Mammary epithelial cell (primary cell): ENCODE measurements around the gene OR2V1.

Experiments
- EZH2 ChIP-seq: IDR thresholded peaks from 2 replicates; pipeline ENCODE4 v1.6.1; 2012; ENCODE audit warnings: low read length, inconsistent platforms, borderline replicate concordance
- TF ChIP-seq, protein P1 (sequence below), 2 donors: IDR thresholded peaks in 1 of 2; conservative IDR thresholded peaks in 1 of 2; 2 replicates each; pipeline ENCODE4 v1.5.1; 2011 to 2012; ENCODE audit warnings: inconsistent platforms in 2 of 2, low read length in 2 of 2, mild to moderate bottlenecking in 2 of 2, control low read depth in 1 of 2, low read depth in 1 of 2; ENCODE audit not compliant: insufficient read depth in 1 of 2; ENCODE audit errors: extremely low read depth in 1 of 2

DNA sequence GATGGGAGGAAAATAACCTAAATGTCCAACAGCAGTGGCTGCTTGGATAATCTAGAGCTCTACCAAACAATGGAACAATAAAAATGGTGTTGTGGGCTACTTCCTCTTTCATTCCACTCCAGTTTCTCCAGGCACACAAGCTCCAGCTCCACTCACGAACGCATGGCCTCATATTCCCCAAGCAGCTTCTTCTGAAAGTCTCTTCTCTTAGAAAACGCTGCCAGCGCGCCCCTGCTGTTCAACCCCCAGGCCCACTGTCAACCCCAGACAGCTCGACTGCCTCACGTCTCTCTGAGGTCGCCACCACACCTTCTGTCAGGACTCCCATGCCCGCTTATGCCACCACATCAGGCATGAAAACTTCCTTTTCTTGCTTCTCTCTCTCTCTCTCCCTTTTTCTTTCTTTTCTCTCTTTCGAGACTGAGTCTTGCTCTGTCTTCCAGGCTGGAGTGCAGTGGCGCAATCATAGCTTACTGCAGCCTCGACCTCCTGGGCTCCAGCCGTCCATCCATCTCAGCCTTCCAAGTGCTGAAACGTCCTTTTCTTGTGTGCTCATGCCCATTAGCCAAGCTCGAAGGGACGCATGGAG is 32.6 kb upstream of the OR2V1 start:
- TF ChIP-seq EZH2 = no peak
- TF ChIP-seq, protein P1, sequence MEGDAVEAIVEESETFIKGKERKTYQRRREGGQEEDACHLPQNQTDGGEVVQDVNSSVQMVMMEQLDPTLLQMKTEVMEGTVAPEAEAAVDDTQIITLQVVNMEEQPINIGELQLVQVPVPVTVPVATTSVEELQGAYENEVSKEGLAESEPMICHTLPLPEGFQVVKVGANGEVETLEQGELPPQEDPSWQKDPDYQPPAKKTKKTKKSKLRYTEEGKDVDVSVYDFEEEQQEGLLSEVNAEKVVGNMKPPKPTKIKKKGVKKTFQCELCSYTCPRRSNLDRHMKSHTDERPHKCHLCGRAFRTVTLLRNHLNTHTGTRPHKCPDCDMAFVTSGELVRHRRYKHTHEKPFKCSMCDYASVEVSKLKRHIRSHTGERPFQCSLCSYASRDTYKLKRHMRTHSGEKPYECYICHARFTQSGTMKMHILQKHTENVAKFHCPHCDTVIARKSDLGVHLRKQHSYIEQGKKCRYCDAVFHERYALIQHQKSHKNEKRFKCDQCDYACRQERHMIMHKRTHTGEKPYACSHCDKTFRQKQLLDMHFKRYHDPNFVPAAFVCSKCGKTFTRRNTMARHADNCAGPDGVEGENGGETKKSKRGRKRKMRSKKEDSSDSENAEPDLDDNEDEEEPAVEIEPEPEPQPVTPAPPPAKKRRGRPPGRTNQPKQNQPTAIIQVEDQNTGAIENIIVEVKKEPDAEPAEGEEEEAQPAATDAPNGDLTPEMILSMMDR (conservative IDR thresholded peaks at IDR 0.05 in 1 of 2, IDR thresholded peaks at IDR 0.05 in 1 of 2; ENCODE audit: extremely low read depth in 1 of 2, insufficient read depth in 1 of 2, low read depth in 1 of 2, low read length in 2 of 2) = no peak
